HG02885 (cell line): Measurements from ENCODE around the gene RFX3.

Source experiments
- ATAC-seq: cut with Tn5 transposase; IDR thresholded peaks from one replicate; pipeline ENCODE4 v1.9.1; 2021; ENCODE audit warnings: mild to moderate bottlenecking; ENCODE audit not compliant: unreplicated experiment, poor library complexity

RFX3 gene

DNA sequence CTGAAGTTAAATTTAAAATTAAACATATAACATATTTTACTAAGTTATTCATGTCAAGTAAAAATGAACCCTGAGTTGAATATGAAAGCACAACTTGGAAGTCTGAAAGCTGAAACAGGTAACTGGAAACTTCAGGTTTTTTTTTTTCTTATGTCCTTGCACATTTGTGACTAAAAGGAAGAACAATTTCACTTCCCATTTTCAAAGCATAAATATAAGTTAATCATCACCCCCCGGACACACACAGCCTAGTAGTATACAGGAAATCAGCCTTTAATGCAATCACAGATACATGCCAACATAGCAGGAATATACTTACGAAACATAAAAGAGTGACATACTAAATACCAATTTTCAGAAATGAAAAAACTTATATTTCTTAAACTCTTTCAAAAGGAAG is 225.9 kb downstream of the RFX3 start:
- ATAC-seq: peak; percentile 98

DNA sequence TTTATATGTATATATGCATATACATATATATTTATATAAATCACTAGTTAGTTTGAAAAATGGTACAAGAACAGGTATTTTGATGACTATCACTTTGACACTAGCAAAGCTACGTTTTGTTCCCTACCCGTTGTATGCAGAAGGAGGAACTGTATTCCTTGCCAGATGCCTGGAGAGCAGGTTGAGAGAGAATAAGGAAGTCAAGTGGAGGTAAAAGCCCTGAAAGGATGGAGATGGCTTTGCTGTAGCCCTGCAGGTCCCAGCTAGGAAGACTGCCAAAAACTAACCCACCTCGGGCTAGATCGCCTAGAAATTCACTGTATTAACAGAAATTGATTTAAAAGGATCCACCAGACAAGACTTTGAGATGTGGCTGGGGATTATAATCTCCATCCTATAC is 229.3 kb downstream of the RFX3 start:
- ATAC-seq: no peak

DNA sequence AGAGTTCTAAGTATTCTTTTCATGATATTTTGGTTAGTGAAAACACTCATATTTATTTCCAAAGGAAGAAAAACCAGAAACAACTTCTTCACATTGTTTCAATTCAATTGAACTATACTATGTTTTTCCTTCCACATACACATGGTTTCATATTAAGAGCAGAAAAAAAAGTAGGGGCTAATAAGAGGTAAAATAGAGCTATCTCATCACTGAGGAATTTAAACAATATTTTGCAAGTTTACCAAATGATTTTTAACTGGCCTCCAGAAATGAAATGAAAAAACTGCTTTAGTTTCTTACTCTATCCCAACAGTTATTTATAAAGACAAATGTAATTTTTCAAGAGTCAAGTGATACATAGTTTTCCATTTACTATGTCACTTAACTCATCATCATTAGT is 233.5 kb downstream of the RFX3 start:
- ATAC-seq: no peak

DNA sequence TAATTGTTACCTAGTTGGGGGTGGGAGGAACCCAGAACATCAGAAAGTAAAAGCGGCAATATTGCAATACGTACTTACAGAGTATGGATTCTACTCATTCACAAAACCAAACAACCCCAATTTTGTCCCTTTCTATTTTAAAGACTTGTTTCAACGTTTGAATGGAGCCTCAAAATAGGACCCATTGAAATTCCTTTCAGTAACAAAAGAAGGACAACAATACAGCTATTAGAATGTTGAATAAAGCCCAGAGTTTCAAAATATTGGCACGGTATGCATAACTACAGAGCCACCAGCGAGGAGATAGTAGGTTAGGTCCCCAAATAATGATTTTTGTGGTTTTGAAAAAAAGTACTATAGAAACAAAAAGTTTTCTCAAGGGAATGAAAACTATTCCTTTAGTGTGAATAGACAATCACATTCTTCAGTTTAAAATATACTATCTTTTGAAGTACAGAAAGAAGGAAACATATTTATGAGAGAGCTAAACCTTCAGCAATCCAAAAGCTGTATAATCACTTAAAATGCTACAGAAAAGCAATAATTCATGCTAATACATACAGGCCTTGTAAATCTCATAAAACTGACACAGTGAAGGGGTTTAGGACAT is 235.5 kb downstream of the RFX3 start:
- ATAC-seq: no peak

DNA sequence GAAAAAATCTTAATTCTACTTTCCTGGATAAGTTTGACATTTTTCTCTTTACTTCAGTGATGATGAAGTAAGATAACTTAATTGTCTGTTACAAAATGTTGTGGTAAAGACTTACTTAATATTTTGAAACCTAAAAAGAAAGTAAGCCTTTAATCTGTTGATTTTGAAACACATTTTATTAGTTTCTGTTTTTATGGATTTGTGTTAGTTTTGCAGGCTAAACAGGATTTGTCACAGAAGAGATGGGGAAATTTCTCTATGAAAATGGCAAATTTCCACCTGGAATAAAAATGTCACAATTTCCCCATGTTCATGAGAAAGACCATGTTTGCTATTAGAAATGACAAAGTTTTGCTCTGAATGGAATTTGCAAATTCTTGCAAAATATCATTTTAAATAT is 237.1 kb downstream of the RFX3 start:
- ATAC-seq: no peak

DNA sequence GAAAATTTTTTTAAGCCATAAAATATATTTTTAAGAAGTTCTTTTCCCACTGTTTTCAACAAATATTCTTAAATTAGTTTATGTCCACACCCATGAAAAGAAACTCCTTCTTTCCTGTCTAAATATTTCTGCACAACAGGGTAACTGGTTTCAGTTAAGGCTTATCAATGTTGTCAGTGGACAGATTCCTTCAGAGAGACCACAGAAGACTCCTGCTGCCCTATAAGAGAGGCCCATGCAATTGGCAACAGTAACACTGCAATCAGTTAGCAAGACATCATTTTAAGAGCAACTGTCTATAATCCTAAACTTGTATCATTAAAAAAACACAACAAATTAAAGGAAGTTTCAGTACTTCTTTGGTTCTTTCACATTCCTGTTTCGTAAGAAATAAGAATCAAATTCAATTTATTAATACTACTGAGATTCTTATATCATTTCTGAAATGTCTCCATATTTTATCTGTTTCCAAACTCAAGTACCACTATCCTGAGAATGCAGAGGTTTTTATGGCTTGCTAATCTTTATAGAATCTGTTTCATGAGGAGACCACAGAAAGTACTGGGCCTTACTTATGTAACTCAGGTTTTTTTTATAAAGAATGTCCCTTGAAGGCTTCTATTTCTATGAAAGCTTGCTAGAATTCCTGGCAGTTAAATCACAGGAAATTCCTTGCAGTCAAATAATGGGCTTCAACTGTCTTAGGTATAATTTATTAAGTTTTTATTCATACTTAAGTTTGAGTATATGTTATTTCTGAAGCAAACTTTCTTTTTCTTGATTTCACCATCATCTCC is 240.2 kb downstream of the RFX3 start:
- no peak for ATAC-seq

DNA sequence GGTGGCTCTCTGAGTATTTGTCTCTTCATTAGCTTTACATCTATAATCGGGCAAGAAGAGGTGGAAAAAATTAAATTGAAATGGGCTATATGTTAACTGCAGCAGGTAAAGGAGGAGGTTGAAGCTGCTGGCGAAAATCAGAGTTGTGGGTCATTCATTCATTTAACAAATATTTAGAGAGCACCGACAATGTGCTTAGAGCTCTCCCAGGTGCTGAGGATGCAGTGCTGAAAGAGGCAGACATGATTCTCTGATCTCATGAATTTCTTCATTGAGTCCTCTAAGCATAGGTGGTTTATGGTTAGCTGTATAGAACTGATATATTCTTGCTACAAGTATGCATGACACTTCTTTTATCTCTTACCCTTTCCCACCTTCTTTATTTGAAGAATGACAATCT is 243.4 kb downstream of the RFX3 start:
- no peak for ATAC-seq

DNA sequence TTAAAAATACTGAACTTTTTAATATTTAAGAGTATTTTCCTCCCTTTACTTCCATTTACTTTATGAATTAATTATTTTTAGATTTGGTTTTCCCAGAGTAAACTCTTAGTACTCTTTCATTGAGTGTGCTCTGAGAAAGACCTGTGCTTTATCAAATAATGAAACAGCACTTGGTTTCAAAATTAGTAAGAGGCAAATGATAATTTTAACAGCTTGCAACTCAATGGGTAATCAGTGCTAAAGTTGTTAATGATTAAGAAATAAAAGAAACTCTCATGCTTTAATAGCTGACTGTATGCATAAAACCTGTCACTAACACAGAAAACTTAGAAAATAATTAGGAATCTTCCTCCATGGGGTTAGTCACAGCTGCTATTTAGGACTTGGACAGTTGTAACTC is 244.4 kb downstream of the RFX3 start:
- ATAC-seq: peak; percentile 77

DNA sequence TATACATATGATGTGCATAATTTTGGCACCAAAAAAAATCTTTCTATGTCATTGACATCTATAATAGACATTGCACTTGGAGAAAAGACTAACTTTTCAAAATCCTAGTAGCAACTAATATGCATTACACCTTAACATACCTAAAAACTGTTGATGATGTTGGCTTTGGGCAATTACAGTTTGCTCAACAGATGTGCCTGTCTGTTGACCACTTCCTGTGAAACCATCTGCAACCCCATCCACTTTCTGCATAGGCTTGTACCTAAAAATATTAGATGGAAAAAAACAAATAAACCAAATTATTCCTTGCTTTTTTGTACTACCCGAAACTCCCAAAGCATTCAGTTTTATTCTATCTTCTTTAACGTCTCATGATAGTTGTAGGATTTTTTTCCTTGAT is 248.6 kb downstream of the RFX3 start:
- ATAC-seq: no peak

DNA sequence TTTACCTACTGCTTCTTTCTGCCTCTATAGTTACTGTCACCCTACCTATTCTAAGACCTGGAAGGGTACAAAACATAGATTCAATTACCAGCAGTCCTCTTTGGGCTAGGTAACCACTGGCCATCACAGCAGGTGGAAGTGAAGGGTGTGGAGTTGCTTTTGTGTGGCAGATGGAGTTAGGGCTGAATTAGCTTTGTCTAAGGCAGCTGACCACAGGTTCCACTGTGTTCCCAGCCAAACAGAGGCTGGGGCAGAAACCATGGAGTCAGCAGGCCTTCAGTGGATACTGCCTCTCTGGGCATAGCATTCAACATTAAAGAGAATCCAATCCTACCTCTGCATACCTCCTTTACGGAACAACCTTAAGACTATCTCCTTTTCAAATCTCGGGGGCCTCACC is 254.2 kb downstream of the RFX3 start:
- ATAC-seq: no peak

DNA sequence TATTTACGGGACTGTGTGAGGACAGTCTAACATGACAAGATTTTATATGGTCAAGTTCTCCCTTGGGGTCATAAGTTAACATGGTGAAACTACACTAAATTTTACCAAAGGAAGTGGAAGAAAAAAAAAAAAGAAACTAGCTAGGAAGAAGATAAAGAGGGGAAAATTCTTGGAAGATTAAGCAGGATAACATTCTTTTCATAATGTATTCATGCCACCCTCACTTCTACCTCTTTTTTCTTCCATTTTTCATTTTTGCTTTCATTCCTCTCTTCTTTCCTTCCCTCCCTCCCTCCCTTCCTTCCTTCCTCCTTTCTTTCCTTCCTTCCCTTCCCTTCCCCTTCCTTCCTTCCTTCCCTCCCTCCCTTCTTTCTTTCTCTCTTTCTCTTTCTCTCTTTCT is 254.6 kb downstream of the RFX3 start:
- no peak for ATAC-seq

DNA sequence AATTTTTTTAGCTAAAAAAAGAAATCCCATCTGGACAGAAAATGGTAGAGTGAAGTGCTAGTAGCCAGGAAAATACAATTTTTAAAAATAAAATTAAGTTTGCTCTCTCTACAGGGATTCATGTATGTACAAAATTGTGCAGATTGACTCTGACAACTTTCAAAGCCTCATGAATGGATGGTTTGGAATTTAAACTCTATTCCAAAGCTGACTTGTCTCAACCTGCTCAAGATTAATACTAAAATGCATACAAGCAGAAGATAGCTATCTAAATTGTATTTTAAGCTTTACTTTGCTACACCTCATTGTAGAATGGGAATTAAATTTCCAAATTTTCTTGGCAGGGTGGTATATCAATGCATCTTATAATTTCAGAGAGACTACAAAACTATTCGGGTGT is 257.6 kb downstream of the RFX3 start:
- ATAC-seq: no peak

DNA sequence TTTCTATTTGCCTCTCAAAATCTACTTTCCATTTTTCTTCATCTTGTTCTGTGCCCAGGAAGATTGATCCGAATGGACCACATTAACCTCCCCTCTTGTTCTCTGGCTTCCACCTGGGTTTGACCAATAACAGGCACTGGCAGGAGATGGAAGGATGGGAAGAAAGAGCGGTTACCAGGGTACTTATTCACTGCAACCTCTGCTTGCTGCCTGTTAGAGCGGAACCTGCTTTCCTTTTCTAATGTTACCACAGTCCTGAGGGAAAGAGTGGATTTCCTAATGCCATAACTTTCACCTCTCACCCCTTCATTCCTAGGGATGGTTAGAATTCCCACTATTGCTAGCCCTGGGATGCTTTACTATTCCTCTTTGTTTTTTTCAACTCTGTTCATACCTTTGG is 262.1 kb downstream of the RFX3 start:
- no peak for ATAC-seq

DNA sequence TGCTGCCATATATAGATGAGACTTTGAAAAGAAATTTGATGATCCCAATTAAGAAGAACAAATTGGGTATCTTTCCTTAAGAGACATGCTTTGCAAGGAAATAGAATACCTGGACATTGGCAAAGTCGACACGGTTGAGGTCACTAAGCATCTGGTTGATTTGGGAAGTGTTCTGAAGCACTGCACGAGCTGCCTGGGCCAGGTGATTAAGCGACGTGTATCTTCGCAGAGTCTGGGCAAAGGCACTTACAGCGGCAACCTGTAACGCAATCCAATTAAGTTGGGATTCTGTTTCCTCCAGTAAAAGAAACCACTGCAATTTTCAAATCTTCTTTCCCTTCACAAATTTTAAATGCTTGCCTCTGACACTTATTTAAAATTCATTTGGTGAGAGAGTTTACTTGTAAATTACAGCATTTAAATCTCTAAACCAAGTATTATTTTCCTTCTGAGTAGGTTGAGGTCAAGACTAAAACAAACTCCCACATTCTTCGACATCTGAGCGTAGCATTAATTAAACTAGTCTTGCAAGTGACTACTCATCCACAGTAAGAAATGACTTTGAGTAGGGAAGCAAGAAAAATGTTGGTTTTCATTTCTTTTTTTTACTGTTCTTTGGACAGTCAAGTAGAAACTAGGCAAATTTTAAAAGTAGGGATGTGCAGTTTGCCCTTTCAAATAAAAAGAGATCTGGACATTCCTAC is 262.8 kb downstream of the RFX3 start:
- ATAC-seq: no peak

DNA sequence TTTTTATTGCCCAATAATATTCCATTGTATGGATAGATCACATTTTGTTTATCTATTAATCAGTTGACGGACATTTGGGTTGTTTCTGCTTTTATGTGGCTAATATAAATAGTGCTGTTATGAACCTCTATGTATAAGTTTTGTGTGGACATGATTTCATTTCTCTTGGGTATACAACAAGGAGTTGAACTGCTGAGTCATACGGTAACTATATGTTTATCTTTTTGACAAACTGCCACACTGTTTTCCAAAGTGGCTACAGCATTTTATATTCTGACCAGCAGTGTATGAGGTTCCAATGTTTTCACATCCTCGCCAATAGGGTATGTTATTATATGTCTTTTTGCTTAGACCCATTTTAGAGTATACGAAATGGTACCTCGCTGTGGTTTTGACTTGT is 264.3 kb downstream of the RFX3 start:
- no peak for ATAC-seq

DNA sequence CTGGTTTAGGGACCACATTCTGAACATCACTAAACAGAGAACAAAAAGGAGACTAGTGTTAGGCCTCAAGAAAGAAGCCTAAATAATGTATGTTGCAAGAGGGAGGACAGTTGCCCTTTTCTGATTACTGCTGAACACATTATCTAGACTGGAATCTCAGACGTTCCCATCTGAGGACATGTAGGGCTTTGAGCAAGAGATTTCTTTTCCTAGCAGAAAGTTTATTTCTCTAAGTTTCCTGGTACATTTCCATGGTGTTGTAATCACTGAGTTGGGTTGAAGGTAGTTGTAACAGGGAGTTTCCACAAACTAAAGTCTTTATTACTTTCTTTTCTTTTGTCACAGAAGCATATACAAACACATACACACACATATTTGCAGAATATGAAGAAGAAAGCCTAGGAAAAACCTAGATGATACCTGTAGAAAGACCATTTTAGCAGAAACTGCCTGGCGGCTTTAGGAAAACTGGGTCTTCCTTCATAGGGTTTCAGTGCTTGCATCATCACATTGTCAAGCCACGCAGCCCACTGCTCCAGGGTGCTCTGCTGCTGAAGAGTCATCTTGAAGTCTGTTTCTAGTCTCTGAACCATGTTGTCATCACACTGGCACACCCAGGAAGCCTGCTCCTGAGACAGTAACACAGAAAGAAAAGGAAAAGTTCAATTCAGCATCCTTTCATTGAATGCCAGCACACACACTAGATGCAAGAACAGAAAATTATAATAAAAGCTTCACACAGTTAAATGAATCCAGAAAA is 269.1 kb downstream of the RFX3 start:
- ATAC-seq: no peak

DNA sequence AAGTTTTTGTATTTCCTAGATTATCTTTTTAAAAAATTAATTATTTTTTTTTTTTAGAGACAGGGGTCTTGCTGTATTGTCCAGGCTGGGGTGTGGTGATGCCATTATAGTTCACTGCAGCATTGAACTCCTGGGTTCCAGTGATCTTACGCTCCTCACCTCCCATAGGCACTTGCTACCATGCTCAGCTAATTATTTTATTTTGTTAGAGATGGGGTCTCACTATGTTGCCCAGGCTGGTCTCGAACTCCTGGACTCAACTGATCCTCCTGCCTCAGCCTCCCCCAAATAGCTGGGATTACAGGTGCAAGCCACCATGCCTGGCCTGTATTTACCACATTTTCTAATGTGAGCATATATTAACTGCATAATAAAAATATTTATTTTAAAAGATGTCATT is 274.5 kb downstream of the RFX3 start:
- no peak for ATAC-seq

DNA sequence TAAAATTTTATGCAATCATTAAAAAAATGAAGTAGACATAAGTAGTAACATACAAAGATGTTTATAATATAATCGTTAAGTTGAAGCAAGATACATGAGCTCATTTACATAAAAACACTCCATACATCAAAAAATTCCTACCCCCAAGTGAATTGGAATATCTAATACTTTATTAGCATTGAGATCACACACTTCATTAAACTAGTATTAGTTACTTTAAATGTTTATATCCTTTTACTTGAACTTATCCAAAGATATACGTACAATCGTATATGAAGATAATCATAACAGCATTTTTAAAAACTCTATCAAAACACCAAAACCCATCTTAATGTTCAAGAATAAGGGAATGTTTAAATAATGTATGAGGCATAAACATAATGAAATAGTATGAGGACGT is 275.1 kb downstream of the RFX3 start:
- no peak for ATAC-seq

DNA sequence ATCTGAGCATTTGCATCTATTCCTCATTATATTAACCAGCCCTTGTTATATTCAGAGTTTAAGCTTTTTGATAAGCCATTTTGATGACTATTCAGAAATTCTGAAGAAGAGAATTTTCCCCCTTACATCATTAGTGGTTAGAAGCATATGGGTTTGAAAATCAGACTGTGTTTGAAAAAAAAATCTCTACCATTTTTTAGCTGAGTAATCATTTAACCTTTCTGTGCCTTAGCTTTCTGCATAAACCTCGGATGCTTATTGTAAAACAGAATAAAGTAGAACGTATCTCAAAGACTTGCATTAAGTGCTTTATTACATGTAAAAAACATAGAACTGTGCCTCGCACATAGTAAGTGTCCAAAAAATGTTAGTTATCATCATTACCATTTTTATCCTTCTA is 278.6 kb downstream of the RFX3 start:
- ATAC-seq: no peak

DNA sequence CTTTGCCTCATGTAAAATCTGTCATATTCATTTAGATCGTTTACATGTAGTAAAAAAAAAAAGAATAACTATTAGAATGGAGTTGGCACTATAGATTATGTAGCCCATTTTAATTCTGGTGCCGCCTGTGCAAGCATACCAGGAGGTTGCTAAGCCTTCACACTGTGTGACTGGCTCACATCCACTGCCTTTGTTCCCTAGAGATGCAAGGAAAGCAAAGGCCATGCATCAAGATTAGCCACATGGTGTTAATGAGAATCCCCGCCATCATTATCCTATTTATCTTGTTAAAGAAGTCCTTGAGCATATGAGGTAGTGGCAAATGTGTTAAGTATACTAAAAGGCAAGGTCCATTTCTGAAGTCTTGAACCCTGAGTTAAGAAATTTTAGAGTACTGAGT is 279.6 kb downstream of the RFX3 start:
- no peak for ATAC-seq
